IPS DF 4.7 (cell line): Measurements from ENCODE around the gene FBXO21.
"Not testable (repeated sequence)": the region's sequence is repeated elsewhere in the genome, so short reads cannot be mapped to it uniquely, and the experiment has no call there.

Source experiments
- DNase-seq: peaks from one replicate; pipeline ENCODE4 v3.0.0-alpha.2; 2013; ENCODE audit warnings: low spot score; ENCODE audit errors: extremely low read depth

Gene FBXO21

DNA sequence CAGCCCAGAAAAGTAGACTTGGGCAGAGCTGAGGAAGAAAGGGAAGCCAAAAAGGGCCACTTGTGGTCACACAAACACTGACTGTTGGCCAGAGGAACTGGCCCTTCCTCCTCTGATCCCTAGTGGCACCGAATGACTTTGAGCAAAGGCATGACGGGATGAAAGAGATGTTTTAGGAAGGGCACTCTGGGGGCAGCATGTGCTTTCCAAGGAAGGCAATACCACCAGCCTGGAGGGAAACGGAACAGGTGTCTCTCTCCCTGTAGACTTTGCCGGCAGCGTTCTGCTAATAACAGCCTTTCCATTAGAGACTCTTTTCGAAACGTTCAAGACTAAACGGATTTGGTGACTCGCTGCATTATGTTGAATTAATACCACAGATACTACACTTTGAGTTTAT, 12.3 kb upstream of the FBXO21 start:
- DNase-seq: no peak

DNA sequence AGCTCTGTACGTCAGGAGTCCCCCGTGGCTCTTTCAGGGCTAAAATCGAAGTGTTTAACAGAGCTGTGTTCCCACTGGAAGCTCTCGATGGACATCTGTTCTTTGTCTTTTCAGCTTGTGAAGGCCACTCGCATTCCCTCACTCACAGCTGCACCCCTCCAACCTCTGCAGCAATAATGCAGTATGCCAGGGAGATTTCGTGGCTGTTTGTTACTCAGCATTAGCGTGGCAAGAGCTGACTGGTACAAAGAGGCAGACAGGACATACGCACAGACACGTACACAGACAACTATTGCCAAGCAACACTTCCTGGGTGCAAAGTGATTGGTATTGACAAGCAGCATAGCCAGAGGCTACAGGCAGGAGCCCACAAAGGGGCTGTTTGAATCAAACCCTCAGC, 11.8 kb upstream of the FBXO21 start:
- DNase-seq: no peak

DNA sequence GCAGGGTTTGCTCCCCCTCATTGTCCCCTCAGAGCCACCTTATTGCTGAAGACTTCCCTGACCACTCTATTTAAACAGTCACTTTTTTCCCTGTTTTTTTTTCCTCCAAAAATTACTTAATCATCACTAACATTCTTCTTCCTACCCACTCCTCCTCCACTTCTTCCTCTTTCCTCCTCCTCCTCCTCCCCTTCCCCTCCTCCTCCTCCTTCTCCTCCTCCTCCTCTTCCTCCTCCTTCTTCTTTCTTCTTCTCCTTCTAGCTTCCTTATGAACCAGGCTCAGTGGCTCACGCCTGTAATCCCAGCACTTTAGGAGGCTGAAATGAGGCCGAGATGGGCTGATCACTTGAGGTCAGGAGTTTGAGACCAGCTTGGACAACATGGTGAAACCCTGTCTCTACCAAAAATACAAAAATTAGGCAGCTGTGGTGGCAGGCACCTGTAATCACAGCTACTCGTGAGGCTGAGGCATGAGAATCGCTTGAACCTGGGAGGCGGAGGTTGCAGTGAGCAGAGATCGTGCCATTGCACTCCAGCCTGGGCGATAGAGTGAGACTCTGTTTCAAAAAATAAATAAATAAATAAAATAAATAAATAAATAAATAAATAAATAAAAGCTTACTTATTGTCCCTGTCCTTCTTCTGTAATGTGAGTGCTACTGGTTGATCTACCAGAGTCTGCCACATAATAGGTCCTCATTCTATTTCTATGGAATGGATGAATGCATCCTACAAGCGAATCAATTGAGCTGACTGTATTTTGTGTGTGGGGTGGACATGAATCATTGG, 9.9 kb upstream of the FBXO21 start:
- not testable (repeated sequence) for DNase-seq

DNA sequence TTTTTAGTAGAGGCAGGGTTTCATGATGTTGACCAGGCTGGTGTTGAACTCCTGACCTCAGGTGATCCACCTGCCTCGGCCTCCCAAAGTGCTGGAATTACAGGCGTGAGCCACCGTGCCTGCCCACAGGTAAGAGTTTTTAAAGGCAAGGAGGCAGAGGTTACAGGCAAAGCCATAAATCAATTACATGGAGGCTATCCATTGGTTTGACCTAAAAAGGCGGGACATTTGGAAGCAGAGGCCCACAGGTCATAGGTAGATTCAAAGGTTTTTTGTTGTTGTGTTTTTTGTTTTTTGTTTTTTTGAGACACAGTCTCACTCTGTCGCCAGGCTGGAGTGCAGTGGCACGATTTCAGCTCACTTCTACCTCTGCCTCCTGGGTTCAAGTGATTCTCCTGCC, 6.1 kb upstream of the FBXO21 start:
- not testable (repeated sequence) for DNase-seq

DNA sequence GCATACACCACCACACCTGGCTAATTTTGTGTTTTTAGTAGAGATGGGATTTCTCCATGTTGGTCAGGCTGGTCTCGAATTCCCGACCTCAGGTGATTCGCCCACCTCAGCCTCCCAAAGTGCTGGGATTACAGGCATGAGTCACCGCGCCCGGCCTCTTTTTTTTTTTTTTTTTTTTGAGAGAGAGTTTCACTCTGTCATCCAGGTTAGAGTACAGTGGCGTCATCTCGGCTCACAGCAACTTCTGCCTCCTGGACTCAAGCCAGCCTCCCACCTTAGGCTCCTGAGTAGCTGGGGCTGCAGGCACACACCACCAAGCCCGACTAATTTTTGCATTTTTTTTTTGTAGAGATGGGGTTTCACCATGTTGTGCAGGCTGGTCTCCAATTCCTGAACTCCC, 4.8 kb upstream of the FBXO21 start:
- DNase-seq: not testable (repeated sequence)

DNA sequence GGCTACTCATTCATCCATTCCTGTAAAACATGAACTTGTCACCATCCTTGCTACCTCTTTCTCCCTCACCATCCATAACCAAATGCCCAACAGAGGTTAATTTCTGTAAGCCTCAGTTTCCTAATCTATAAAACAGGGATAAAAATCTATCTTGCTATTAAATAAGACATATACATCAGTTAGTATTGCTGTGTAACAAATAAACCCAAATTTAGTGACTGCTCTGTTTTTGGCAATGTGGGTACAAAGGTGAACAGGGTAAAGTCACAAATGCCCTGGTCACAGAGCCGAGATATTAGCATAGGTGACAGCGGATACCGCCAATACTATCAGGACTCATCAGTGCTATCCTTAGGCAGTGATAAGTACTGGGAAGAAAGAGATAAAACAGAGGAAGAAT, 3.6 kb upstream of the FBXO21 start:
- no peak for DNase-seq

DNA sequence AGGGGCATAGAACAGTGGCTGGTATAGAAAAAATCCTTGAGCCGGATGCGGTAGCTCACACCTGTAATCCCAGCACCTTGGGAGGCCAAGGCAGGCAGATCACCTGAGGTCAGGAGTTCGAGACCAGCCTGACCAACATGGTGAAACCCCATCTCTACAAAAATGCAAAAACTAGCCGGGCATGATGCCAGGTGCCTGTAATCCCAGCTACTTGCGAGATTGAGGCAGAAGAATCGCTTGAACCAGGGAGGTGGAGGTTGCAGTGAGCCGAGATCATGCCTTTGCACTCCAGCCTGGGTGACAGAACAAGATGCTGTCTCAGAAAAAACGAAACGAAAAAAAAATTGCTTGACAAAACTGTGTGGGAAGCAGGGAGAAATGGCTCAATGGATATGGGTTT, 2.3 kb upstream of the FBXO21 start:
- not testable (repeated sequence) for DNase-seq

DNA sequence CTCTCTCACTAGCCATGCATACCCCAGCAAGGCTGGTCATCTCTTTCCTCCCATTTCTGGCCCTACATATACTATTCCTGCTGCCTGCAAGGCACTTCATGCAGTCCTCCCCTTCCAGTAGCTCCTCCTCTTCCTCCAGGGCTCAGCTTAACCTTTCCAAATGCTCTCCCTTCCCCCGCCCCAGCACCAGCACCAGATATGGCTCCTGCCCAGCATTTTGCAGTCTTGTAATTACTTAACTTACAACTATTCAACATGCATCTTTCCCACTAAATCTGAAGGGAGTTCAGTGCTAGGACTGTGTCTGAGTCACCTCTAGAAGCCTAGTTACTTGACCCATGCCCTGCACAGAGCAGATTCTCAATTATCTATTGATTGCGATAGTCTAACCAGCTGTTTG, 1.8 kb upstream of the FBXO21 start:
- DNase-seq: no peak

DNA sequence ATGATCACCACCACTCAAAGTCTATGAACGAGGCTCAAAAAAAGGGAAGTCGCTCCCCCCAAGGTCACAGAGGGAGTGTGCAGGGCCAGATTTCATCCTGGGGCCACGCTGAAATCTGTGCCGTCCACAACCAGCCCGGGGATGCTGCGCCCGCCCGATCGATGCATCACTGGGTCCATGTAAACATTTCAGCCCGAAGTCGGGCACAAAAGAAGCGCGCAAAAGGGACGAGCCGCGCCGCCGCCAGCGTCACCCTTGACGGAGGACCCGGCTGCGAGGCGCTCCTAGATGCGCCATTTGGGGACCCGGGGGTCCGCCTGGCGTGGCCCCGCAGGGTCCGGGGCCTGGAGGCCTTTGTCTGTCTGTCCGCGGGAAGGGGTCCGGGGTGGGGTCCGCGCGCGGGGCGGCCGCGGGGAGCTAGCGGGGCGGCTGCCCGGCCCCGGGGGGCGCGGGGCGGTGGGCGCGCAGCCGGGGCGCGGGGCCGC, 503 bp downstream of the FBXO21 start:
- DNase-seq: no peak

DNA sequence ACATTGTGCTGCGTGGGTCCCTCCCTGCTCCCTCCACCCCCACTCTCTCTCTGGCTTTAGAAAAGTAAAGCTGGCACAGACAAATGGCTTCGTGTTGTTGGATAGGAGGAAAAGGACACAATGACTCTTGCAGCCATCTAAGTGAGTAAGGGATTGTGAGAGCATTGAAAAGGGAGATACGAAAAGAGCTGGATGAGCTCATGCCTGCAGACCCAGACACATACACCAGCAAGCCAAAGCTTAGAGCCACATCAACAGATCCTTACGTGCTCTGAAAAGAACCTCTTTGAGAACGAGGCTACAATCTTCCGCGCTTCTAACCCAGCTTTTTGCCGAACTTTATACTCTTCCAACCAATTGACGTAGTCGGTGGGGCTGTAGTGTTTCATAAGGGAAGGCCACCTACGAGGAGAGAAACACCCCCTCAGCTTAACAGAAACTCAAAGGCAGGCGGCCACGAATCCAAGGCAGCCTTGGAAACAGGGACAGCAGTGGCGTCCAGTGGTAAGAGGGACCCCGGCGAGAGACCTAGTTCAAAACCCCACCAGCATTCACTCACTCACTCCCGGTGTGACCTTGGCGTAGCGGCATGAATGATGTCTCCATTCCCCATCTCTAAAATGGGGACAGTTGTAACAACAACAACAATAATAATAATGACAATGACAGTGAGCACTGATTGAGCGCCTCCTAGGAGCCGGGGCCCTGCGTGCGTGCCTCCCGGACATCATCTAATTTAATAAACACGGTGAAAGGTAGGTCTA, 1.1 kb downstream of the FBXO21 start:
- no peak for DNase-seq

DNA sequence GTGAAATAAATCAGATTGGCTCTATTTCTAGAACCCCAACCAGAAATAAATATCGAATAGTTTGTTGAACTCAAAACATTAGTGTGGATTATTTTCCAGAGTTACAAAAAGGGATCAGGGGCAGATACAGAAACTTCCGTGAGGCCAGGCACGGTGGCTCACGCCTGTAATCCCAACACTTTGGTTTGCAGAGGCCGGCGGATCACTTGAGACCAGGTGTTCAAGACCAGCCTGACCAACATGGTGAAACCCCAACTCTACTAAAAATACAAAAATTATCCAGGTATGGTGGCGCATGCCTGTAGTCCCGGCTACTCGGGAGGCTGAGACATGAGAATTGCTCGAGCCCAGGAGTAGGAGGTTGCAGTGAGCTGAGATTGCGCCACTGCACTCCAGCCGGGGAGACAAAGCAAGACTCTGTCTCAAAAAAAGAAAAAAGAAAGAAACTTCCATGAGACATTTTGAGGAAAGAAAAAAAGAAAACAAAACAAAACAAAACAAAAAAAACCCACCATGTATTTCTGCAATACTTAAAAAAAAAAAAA, 2.1 kb downstream of the FBXO21 start:
- no peak for DNase-seq

DNA sequence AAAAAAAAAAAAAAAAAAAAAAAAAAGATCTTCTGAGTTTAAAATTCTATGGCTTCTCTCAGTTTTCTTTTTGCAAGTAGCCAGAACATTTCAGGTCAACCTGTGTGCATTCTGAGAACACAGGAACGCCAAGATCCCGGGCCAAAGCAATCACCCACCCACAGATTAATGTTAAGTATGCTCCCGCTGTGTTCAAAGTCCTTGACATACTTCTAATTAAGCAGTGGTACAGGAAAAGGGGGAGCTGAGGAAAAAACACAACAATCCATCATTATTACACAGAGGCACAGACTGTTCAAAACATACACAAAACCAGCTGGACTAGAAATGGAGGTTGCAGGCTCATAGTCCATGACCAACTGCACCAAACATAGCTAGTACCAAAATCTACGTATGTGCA, 2.8 kb downstream of the FBXO21 start:
- DNase-seq: no peak

DNA sequence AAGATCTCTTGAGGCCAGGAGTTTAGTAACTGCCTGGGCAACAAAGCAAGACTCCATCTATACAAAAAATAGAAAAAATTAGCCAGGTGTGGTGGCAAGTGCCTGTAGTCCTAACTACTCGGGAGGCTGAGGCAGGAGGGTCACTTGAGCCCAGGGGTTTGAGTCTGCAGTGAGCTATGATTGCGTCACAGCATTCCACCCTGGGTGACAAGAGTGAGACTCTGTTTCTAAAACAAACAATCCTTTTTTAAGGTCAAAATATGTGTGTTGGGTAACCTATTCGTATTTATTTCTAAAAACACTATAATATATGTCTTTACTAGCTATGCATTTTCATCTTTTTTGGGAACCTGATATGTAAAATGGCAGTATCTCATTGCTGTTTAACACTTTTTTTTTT, 7.4 kb downstream of the FBXO21 start:
- no peak for DNase-seq

DNA sequence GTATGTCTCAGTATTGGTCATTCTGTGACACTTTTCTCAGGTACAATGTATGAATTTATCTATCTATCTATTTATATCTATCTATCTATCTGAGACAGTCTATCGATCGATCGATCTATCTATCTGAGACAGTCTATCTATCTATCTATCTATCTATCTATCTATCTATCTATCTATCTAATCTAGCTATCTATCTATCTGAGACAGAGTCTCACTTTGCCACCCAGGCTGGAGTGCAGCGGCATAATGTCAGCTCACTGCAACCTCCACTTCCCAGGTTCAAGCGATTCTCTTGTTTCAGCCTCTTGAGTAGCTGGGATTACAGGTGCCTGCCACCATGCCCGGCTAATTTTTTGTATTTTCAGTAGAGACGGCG, 8.8 kb downstream of the FBXO21 start:
- DNase-seq: not testable (repeated sequence)

DNA sequence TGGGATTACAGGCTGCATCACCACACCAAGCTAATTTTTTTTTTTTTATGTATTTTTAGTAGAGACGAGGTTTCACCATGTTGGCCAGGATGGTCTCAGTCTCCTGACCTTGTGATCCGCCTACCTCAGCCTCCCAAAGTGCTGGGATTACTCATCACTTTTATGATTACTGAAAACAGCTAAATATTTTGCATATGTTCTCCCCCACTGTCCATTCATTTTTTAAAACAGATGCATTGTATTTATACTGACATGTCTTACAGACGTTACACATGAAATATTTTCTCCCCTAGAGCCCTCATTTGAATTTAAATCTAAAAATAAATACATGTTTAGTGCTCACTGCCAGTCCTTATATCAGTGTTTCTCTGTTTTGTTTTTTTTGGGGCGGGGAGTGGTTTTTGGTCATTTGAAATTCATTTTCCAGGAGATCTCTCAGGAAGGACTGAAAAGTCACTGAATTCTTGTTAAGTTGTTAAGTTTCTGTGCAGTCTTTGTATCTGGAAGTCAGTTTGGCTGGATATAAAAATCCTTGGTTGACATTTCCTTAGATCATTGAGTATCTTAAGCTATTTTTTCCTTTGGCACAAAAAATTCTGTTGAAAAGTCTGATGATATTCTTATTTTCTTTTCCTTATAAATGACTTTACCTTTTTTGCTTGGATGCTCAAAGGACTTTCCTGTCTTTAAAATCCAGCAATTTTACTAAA, 9.4 kb downstream of the FBXO21 start:
- no peak for DNase-seq

DNA sequence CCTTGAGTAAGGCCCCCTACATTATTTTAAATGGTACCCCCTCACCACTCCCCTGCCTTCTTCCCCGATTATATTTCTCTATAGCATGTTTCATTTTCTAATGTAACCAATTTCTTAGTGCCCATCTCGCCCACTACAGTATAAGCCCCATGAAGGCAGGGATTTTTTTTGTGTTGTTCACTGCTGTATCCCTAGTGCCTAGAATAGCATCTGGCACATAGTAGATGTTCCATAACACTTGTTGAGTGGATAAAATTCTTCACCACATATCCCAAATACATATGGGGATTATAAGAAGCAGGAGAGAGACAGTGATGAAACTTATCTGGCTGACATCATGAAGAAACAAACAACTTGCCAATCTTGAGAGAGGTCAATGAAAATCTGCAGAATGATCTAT, 11.5 kb downstream of the FBXO21 start:
- DNase-seq: no peak

DNA sequence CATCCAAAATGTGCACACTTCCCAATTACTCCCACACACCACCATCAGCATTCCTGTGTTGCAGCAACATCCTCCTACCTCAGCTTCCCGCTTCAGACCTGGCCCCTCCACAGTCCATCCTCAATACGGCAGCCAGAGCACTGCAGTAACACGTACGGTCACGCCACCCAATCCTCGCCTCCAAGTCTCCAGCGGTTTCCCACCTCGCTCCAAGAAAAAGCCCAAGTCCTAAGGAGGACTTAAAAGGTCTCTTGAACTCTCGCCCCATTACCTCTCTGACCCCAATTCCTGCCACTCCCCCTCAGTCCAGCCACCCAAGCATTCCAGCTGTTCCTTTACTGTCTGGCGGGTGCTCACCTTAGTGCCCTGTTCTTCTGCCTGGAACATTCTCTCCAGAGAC, 12.0 kb downstream of the FBXO21 start:
- DNase-seq: no peak

DNA sequence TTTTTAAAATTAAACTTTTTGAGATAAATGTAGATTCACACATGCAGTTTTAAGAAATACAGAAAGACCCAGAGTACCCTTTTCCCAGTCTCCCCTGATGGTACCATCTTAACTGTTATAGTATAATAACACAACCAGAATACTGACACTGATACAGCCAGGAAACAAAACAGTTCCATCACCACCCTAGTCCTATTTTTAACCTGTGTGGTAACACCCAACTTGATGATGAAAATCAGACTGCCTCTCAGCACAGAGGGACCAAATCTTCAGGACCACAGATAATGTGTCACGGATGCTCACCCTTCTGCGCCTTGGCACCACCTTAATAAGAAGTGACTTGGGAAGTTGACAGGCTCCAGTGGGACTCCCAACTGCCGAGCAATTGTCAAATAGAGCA, 18.1 kb downstream of the FBXO21 start:
- DNase-seq: no peak

DNA sequence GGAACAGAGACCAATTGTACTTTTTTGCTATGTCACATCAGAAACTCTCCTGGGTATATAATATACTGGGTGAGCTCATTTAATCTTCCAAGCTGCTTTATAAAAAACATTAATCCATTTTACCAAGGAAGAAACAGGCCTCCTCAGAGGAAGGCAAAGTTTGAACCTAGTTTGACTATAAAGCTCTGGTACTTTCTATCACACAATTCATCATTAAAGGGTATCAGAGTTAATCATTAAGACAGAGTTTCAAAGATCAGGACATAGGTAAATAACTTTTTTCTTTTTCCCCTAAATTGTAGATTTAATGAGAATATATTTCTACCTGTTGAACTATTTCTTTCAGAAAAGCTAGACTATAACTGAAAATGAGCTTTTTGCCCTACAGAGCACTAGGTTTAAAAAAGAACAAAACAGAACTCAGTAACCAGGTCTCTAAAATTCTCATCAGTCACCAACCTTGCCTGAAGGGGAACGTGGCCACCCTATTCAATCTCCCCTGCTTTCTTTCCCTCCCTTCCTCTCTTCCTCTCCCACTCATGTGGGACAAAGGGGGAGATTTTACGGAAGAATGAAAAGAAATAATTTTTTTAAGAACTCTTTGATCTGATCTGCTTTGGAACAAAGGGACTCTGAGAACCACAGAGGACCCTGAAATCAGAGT, 18.6 kb downstream of the FBXO21 start:
- DNase-seq: no peak

DNA sequence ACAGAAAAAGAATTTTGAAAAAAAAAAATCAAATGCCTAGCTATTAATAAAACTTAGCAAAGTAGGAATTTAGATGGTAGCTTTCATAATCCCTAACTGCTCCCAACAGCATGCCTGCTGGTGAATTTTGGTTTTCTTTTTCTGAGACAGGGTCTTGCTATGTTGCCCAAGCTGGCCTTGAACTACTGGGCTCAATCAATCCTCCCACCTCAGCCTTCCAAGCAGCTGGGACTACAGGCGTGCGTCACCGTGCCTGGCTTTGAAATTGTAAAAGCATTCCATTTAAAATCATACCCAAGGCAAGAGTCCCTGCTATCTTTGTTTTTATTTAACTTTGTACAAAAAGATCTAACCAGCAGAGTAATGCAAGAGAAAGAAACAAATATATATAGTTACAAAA, 20.7 kb downstream of the FBXO21 start:
- DNase-seq: no peak

DNA sequence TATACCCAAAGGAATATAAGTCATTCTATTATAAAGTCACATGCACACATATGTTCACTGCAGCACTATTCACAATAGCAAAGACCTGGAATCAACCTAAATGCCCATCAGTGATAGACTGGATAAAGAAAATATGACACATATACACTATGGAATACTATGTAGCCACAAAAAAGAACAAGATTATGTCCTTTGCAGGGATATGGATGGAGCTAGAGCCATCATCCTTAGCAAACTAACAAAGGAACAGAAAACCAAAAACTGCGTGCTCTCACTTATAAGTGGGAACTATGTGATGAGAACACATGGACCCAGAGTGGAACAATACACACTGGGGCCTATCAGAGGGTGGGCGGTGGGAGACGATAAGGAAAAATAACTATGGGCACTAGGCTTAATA, 21.3 kb downstream of the FBXO21 start:
- no peak for DNase-seq
